AG10803 (cell line): Measurements from ENCODE around the gene RASAL2.
A peak's percentile ranks its signal among the peaks of the same experiment; 100 is the strongest.

Source experiments
- DNase-seq: peaks from one replicate; pipeline ENCODE4 v3.0.0; 2010; ENCODE audit warnings: low read depth
- H3K4me3 ChIP-seq: 2 replicates; pipeline ENCODE4 v1.5.1; 2011; ENCODE audit warnings: mild to moderate bottlenecking, low read length, control low read depth
- CTCF ChIP-seq: conservative IDR thresholded peaks from 2 replicates; pipeline ENCODE4 v1.5.1; 2011; ENCODE audit warnings: mild to moderate bottlenecking, low read length, control low read depth, inconsistent platforms

RASAL2 gene

GRCh38 chr1:178071811-178072210, 22.1 kb upstream of the RASAL2 start:
- no peak for DNase-seq
- no peak for TF ChIP-seq CTCF
- no peak overlapping the region for H3K4me3 ChIP-seq

- TF ChIP-seq CTCF, result no peak
Measured at GRCh38 chr1:178072326-178072725, 21.6 kb upstream of the RASAL2 start.

GRCh38 chr1:178075333-178075732, 18.6 kb upstream of the RASAL2 start:
- TF ChIP-seq CTCF, result no peak
- DNase-seq, result no peak

More at GRCh38 chr1:178072326-178072725, 21.6 kb upstream of the RASAL2 start:
- DNase-seq, result no peak
- H3K4me3 ChIP-seq, result no peak overlapping the region

GRCh38 chr1:178076607-178077006, 17.3 kb upstream of the RASAL2 start:
- no peak for DNase-seq
- H3K4me3 ChIP-seq, result no peak overlapping the region
- TF ChIP-seq CTCF, result no peak

More at GRCh38 chr1:178075333-178075732, 18.6 kb upstream of the RASAL2 start:
- H3K4me3 ChIP-seq, result no peak overlapping the region

GRCh38 chr1:178077917-178078316, 16.0 kb upstream of the RASAL2 start:
- no peak for DNase-seq
- no peak for TF ChIP-seq CTCF
- no peak overlapping the region for H3K4me3 ChIP-seq

- no peak for TF ChIP-seq CTCF
- no peak for DNase-seq
Measured at GRCh38 chr1:178086294-178086693, 7.6 kb upstream of the RASAL2 start.

GRCh38 chr1:178086766-178087165, 7.1 kb upstream of the RASAL2 start:
- peak; percentile 82 for DNase-seq
- no peak overlapping the region for H3K4me3 ChIP-seq
- no peak for TF ChIP-seq CTCF

More at GRCh38 chr1:178086294-178086693, 7.6 kb upstream of the RASAL2 start:
- H3K4me3 ChIP-seq, result no peak overlapping the region
